RWPE1 (cell line): ENCODE results near the gene GALR3.

ENCODE experiments used
- CTCF ChIA-PET: fragments of 350-600 bp; sonication (Branson Sonifier 250); formaldehyde crosslinking; extraction: SDS; loops from one replicate; lab custom pipeline; 2021; lab: Yijun Ruan, JAX
- POLR2A ChIA-PET: fragments of 400-600 bp; formaldehyde crosslinking; extraction: SDS; loops from one replicate; lab custom pipeline; 2020; ENCODE audit warnings: antibody characterized with exemption; ENCODE audit not compliant: low non-redundant PET; lab: Yijun Ruan, JAX
- DNase-seq: peaks from one replicate; pipeline ENCODE4 v3.0.0; 2012; ENCODE audit warnings: low spot score
- H3K27ac ChIP-seq: fragments of 450-650 bp; 2 replicates; pipeline ENCODE4 v1.5.1; 2017
- CTCF ChIP-seq: fragments of 450-650 bp; conservative IDR thresholded peaks from 2 replicates; pipeline ENCODE4 v1.5.1; 2017; ENCODE audit warnings: low read depth, mild to moderate bottlenecking

The GALR3 gene

GRCh38 chr22:37844904-37845329 lies 21.7 kb downstream of the GALR3 start:
- ChIA-PET CTCF (interaction anchor here (0.6 kb wide), 1 partner anchor 26 kb away, joined by 5 read pairs; no protein-coding TSS in a partner anchor), POLR2A (no interaction called here)
- H3K27ac ChIP-seq = peak overlapping the region; percentile 96
- no peak for DNase-seq
- no peak for TF ChIP-seq CTCF

- TF ChIP-seq CTCF = no peak
- ChIA-PET CTCF (no interaction called here), POLR2A (no interaction called here)
- no peak for DNase-seq
- peak overlapping the region; percentile 44 for H3K27ac ChIP-seq
These were observed 23.3 kb downstream of the GALR3 start for GRCh38 chr22:37846433-37846832.

- ChIA-PET POLR2A (no interaction called here), CTCF (no interaction called here)
- peak overlapping the region; percentile 96 for H3K27ac ChIP-seq
- TF ChIP-seq CTCF = no peak
- peak; percentile 31 for DNase-seq
These were observed 25.5 kb downstream of the GALR3 start for GRCh38 chr22:37848587-37849088.

GRCh38 chr22:37849089-37849751 lies 26.0 kb downstream of the GALR3 start, which contains the start of gene EIF3L:
Gene EIF3L (plus strand): TSS chr22:37849419. CDS start chr22:37849450, 31 bp downstream.
- no peak for TF ChIP-seq CTCF
- H3K27ac ChIP-seq = peak within 1 kb of the TSS; percentile 96
- DNase-seq = peak; percentile 91
- ChIA-PET CTCF (no interaction called here), POLR2A (no interaction called here)

GRCh38 chr22:37850801-37851200 lies 27.6 kb downstream of the GALR3 start:
- no peak overlapping the region for H3K27ac ChIP-seq
- DNase-seq = no peak
- no peak for TF ChIP-seq CTCF
- CTCF ChIA-PET = no interaction called here
- POLR2A ChIA-PET = no interaction called here

- CTCF ChIA-PET = no interaction called here
These were observed 29.2 kb downstream of the GALR3 start for GRCh38 chr22:37852418-37852817.

More at GRCh38 chr22:37852418-37852817, 29.2 kb downstream of the GALR3 start:
- no peak for DNase-seq
- no peak for TF ChIP-seq CTCF
- POLR2A ChIA-PET = no interaction called here
- no peak overlapping the region for H3K27ac ChIP-seq
